GM12865 (cell line): ENCODE results near the gene TDRD10.
"Not testable (repeated sequence)": the region's sequence is repeated elsewhere in the genome, so short reads cannot be mapped to it uniquely, and the experiment has no call there.

ENCODE experiments used
- DNase-seq: peaks from one replicate; pipeline ENCODE4 v3.0.0; 2010; ENCODE audit warnings: low read depth
- H3K4me3 ChIP-seq: 2 replicates; pipeline ENCODE4 v1.5.1; 2011; ENCODE audit warnings: mild to moderate bottlenecking, low read depth, low read length, control low read depth
- CTCF ChIP-seq: IDR thresholded peaks from 2 replicates; pipeline ENCODE4 v1.5.1; 2011; ENCODE audit warnings: low read length, control low read depth, low read depth, inconsistent platforms; ENCODE audit not compliant: insufficient read depth; ENCODE audit errors: missing control alignments

TDRD10 gene

GRCh38 chr1:154527192-154527591 is 25.2 kb downstream of the TDRD10 start:
- H3K4me3 ChIP-seq: no peak overlapping the region
- no peak for TF ChIP-seq CTCF
- no peak for DNase-seq

GRCh38 chr1:154529308-154529707 is 27.3 kb downstream of the TDRD10 start:
- no peak for TF ChIP-seq CTCF
- DNase-seq: no peak
- no peak overlapping the region for H3K4me3 ChIP-seq

GRCh38 chr1:154531950-154532349 is 29.9 kb downstream of the TDRD10 start:
- not testable (repeated sequence) for DNase-seq, H3K4me3 ChIP-seq

- peak; percentile 42 for DNase-seq
- H3K4me3 ChIP-seq: no peak overlapping the region
- TF ChIP-seq CTCF: peak; percentile 47
Measured at GRCh38 chr1:154533952-154534844, 32.2 kb downstream of the TDRD10 start.

GRCh38 chr1:154536570-154536969 is 34.6 kb downstream of the TDRD10 start:
- no peak overlapping the region for H3K4me3 ChIP-seq
- no peak for TF ChIP-seq CTCF
- DNase-seq: no peak

GRCh38 chr1:154539486-154540483 is 37.8 kb downstream of the TDRD10 start:
- no peak for DNase-seq
- no peak overlapping the region for H3K4me3 ChIP-seq
- TF ChIP-seq CTCF: no peak

GRCh38 chr1:154541231-154541630 is 39.2 kb downstream of the TDRD10 start:
- TF ChIP-seq CTCF: no peak
- no peak overlapping the region for H3K4me3 ChIP-seq
- DNase-seq: no peak
